ENCODE data around the gene TRPV2.

DNA sequence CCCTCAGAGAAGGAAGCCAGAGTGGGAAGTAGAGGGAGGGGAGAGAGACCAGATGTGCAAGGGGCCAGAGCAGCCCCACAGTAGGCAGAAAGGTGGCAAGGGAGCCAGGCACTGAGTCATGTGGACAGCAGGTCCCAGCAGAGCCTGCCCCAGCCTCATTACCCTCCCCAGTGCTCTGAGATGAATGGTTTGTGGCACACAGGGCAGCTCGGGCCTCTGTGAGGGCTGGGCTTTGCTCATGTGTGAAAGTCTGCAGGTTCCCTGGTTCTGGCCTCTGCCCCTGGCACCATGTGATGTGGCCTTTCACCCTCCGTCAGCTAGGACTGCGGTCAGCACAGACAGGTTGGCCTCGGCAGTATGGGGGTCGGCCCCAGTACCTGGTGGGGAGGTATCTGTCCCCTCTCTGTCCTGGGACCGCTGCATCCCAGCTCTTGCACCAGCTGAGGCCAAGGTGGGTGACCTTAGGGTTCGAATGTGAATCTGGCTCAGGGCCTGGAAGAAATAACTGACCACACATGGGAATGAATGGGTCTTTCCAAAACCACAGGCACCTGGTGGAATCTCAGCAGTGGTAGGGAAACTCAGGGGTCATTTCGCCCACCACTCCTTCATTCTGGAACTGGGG, 67.8 kb downstream of the TRPV2 start:
- no peak for TF ChIP-seq POLR2A (IDR thresholded peaks at IDR 0.05)
- TF ChIP-seq, protein P1, sequence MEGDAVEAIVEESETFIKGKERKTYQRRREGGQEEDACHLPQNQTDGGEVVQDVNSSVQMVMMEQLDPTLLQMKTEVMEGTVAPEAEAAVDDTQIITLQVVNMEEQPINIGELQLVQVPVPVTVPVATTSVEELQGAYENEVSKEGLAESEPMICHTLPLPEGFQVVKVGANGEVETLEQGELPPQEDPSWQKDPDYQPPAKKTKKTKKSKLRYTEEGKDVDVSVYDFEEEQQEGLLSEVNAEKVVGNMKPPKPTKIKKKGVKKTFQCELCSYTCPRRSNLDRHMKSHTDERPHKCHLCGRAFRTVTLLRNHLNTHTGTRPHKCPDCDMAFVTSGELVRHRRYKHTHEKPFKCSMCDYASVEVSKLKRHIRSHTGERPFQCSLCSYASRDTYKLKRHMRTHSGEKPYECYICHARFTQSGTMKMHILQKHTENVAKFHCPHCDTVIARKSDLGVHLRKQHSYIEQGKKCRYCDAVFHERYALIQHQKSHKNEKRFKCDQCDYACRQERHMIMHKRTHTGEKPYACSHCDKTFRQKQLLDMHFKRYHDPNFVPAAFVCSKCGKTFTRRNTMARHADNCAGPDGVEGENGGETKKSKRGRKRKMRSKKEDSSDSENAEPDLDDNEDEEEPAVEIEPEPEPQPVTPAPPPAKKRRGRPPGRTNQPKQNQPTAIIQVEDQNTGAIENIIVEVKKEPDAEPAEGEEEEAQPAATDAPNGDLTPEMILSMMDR (IDR thresholded peaks at IDR 0.05), result no peak
- TF ChIP-seq EP300 (IDR thresholded peaks at IDR 0.05), result no peak
- no peak for TF ChIP-seq POLR2AphosphoS5 (IDR thresholded peaks at IDR 0.05)
